Thoracic aorta (tissue), 2 donors: ENCODE results near the gene NSD1. TPM values are rescaled to one million over a fixed set of nuclear protein-coding genes. Genes with fewer than 3 reads are reported as not detected.

Experiments used
- ATAC-seq: fragments of 150-250 bp; one replicate; pipeline ENCODE4 v1.8.0; 2017; ENCODE audit warnings: low read depth; ENCODE audit not compliant: insufficient number of reproducible peaks, low FRiP score
- DNase-seq: peaks from one replicate; pipeline ENCODE4 v3.0.0-alpha.2; 2020; ENCODE audit warnings: low spot score
- H3K27ac ChIP-seq, 2 donors: fragments of 200-600 bp; sonication (generic); 1 replicate in 1 of 2; 2 replicates in 1 of 2; pipeline ENCODE4 v1.5.1; 2016; ENCODE audit warnings: mild to moderate bottlenecking in 2 of 2, moderate library complexity in 2 of 2
- H3K27me3 ChIP-seq: fragments of 200-600 bp; sonication (generic); replicated peaks from 2 replicates; pipeline ENCODE4 v1.6.0; 2016; ENCODE audit warnings: mild to moderate bottlenecking; ENCODE audit not compliant: insufficient read depth
- H3K36me3 ChIP-seq: fragments of 200-600 bp; sonication (generic); one replicate; pipeline ENCODE4 v1.5.1; 2016
- H3K4me1 ChIP-seq, 2 donors: fragments of 200-600 bp; sonication (generic); 1 replicate in 1 of 2; 2 replicates in 1 of 2; pipeline versions ENCODE4 v1.5.1 to v1.6.0; 2016; ENCODE audit warnings: low read depth in 2 of 2, mild to moderate bottlenecking in 1 of 2; ENCODE audit not compliant: control insufficient read depth in 1 of 2
- H3K4me3 ChIP-seq: fragments of 200-600 bp; sonication (generic); 2 replicates; pipeline ENCODE4 v1.5.1; 2016; ENCODE audit warnings: mild to moderate bottlenecking
- H3K9me3 ChIP-seq: fragments of 200-600 bp; sonication (generic); 2 replicates; pipeline ENCODE4 v1.5.1; 2016
- total RNA-seq, 2 donors: library from RNA; depleted of rRNA; stranded (reverse); fragments of >200 nt; gene quantifications; one replicate each; pipeline versions ENCODE4 v1.1.0 to v1.2.3, GENCODE V29; 2016
- TF ChIP-seq, protein P1 (sequence below): fragments of 200-600 bp; sonication (generic); IDR thresholded peaks from one replicate; pipeline ENCODE4 v1.5.1; 2019; ENCODE audit warnings: antibody characterized with exemption

Gene NSD1
- total RNA-seq, 2 donors from 2014 or later: 26.1 to 70.5 TPM

DNA sequence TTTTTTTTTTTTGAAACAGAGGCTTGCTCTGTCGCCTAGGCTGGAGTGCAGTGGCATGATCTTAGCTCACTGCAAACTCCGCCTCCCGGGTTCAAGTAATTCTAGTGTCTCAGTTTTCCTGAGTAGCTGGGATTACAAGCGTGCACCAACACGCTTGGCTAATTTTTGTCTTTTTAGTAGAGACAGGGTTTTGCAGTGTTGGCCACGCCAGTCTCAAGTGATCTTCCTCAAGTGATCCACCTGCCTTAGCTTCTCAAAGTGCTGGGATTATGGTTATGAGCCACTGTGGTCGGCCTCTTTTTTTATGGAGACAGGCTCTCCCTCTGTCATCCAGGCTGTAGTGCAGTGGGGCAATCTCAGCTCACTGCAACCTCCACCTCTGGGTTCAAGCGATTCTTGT is 87.0 kb downstream of the NSD1 start:
- ATAC-seq (no peak), DNase-seq (no peak)
- no peak overlapping the region for H3K27ac ChIP-seq
- no peak overlapping the region for H3K4me3 ChIP-seq
- H3K36me3 ChIP-seq: peaks cover 2% of the 10 kb centered on the region
- H3K27me3 ChIP-seq: no peaks in the 10 kb centered on the region
- TF ChIP-seq, protein P1, sequence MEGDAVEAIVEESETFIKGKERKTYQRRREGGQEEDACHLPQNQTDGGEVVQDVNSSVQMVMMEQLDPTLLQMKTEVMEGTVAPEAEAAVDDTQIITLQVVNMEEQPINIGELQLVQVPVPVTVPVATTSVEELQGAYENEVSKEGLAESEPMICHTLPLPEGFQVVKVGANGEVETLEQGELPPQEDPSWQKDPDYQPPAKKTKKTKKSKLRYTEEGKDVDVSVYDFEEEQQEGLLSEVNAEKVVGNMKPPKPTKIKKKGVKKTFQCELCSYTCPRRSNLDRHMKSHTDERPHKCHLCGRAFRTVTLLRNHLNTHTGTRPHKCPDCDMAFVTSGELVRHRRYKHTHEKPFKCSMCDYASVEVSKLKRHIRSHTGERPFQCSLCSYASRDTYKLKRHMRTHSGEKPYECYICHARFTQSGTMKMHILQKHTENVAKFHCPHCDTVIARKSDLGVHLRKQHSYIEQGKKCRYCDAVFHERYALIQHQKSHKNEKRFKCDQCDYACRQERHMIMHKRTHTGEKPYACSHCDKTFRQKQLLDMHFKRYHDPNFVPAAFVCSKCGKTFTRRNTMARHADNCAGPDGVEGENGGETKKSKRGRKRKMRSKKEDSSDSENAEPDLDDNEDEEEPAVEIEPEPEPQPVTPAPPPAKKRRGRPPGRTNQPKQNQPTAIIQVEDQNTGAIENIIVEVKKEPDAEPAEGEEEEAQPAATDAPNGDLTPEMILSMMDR: no peak
- no peaks in the 10 kb centered on the region for H3K4me1 ChIP-seq
- H3K9me3 ChIP-seq: no peaks in the 10 kb centered on the region

DNA sequence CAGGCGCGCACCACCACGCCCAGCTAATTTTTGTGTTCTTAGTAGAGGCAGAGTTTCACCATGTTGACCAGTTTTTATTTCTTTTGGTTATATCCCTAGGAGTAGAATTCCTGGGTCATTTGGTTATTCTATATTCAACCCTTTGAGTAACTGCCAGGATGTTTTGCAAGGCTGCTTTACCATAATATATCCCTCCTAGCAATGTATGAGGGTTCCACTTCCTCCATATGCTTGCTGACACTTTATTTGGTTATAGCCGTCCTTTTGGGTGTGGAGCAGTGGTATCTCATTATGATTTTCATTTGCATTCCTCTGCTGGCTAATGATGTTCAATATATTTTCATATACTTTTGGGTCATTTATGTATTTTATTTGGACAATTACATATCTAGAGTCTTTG is 88.7 kb downstream of the NSD1 start:
- no peaks in the 10 kb centered on the region for H3K9me3 ChIP-seq
- DNase-seq (no peak), ATAC-seq (no peak)
- H3K4me3 ChIP-seq: no peak overlapping the region
- no peak overlapping the region for H3K27ac ChIP-seq
- H3K27me3 ChIP-seq: no peaks in the 10 kb centered on the region
- no peaks in the 10 kb centered on the region for H3K36me3 ChIP-seq
- peaks cover 0 to 4% of the 10 kb centered on the region in 2 donors for H3K4me1 ChIP-seq
- TF ChIP-seq, protein P1: no peak

DNA sequence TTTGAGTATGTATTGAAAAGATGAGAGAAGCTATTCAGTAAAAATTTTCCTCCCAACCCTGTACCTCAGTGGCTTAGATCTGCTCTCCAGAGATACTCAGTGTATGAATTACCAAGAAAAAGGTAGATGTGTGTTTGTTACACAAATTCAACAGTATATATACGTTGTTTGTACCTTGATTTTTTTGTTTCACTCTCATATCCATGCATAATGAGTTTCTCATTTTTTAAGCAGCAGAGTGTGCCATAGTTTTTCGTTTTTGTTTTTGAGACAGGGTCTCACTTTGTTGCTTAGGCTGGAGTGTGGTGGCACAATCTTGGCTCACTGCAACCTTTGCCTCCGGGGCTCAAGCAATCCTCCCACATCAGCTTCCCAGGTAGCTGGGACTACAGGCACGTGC is 92.2 kb downstream of the NSD1 start:
- Histone ChIP-seq H3K27me3 (no peaks in the 10 kb centered on the region), H3K36me3 (no peaks in the 10 kb centered on the region), H3K9me3 (no peaks in the 10 kb centered on the region), H3K27ac (no peak overlapping the region), H3K4me1 (peaks cover 0 to 4% of the 10 kb centered on the region in 2 donors), H3K4me3 (no peak overlapping the region)
- TF ChIP-seq, protein P1: no peak
- no peak for ATAC-seq
- DNase-seq: no peak

DNA sequence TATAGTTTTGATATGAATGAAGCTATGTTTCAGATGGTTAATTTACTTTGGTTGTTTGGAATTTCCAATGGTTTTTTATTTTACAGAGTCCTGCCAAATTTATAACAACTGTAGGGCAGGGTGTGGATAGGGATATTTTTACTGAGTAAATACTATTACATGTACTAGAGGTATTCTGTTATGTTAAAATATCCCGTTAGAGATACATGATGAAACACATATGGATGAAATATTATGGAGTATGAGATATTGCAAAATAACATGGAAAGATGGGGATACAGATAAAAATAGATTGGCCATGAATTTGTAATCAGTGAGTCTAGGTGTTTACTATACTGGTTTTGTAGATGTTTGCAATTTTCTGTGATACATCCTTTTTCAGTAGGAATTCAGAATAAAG is 93.3 kb downstream of the NSD1 start:
- no peak overlapping the region for H3K27ac ChIP-seq
- TF ChIP-seq, protein P1: no peak
- H3K4me1 ChIP-seq: peaks cover 0 to 4% of the 10 kb centered on the region in 2 donors
- H3K4me3 ChIP-seq: no peak overlapping the region
- H3K9me3 ChIP-seq: no peaks in the 10 kb centered on the region
- H3K27me3 ChIP-seq: no peaks in the 10 kb centered on the region
- no peak for ATAC-seq
- no peaks in the 10 kb centered on the region for H3K36me3 ChIP-seq
- no peak for DNase-seq

DNA sequence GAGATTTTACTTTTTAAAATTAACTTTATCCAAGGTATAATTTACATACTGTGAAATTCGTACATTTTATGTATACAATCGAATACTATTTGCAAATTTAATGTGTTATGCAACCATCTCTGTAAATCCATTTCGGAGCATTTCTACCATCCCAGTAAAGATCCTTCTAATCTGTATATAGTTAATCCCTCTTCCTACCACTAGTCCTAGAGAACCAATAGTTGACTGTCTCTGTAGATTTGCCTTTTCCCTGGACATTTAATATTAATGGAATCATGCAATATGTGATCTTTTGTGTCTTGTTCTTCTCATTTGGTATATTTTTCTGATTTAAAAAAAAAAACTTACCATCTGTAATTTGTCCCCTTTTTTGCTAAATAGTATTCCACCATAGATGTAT is 95.2 kb downstream of the NSD1 start:
- H3K9me3 ChIP-seq: no peaks in the 10 kb centered on the region
- TF ChIP-seq, protein P1: no peak
- no peak overlapping the region for H3K4me3 ChIP-seq
- no peak for ATAC-seq
- no peaks in the 10 kb centered on the region for H3K36me3 ChIP-seq
- no peak overlapping the region for H3K27ac ChIP-seq
- H3K4me1 ChIP-seq: peaks cover 10 to 23% of the 10 kb centered on the region in 2 donors
- H3K27me3 ChIP-seq: no peaks in the 10 kb centered on the region
- no peak for DNase-seq
